Tibial nerve (tissue), 4 donors: ENCODE measurements around the gene ADGRL1.

Experiments used
- CTCF ChIP-seq, 5 experiments: fragments of 200-600 bp in 3 of 5; fragments of 450-650 bp in 2 of 5; sonication (generic) in 3 of 5; IDR thresholded peaks; one replicate each; pipeline ENCODE4 v1.5.1; 2016 to 2019; ENCODE audit warnings: antibody characterized with exemption in 5 of 5, mild to moderate bottlenecking in 3 of 5, moderate library complexity in 2 of 5
- EP300 ChIP-seq, 2 donors: sonication (generic); formaldehyde crosslinking; IDR thresholded peaks; one replicate each; pipeline ENCODE4 v1.6.1; 2017; ENCODE audit warnings: antibody characterized with exemption in 2 of 2, mild to moderate bottlenecking in 1 of 2
- POLR2A ChIP-seq, 2 donors: fragments of 450-650 bp; IDR thresholded peaks; one replicate each; pipeline ENCODE4 v1.6.1; 2017; ENCODE audit warnings: antibody characterized with exemption in 2 of 2, mild to moderate bottlenecking in 2 of 2, moderate library complexity in 2 of 2

GRCh38 chr19:14150041-14150769, 55.8 kb downstream of the ADGRL1 start:
- TF ChIP-seq CTCF (IDR thresholded peaks at IDR 0.05) = no peak
- no peak for TF ChIP-seq POLR2A (IDR thresholded peaks at IDR 0.05)
- no peak for TF ChIP-seq EP300 (IDR thresholded peaks at IDR 0.05)
